ENCODE measurements around the gene ARHGDIA. TPM values are rescaled to one million over a fixed set of nuclear protein-coding genes. Genes with fewer than 3 reads are reported as not detected.

ARHGDIA gene
- total and polyA plus RNA-seq, 2 experiments from 2014 or later, result 80.7 to 295 TPM

DNA sequence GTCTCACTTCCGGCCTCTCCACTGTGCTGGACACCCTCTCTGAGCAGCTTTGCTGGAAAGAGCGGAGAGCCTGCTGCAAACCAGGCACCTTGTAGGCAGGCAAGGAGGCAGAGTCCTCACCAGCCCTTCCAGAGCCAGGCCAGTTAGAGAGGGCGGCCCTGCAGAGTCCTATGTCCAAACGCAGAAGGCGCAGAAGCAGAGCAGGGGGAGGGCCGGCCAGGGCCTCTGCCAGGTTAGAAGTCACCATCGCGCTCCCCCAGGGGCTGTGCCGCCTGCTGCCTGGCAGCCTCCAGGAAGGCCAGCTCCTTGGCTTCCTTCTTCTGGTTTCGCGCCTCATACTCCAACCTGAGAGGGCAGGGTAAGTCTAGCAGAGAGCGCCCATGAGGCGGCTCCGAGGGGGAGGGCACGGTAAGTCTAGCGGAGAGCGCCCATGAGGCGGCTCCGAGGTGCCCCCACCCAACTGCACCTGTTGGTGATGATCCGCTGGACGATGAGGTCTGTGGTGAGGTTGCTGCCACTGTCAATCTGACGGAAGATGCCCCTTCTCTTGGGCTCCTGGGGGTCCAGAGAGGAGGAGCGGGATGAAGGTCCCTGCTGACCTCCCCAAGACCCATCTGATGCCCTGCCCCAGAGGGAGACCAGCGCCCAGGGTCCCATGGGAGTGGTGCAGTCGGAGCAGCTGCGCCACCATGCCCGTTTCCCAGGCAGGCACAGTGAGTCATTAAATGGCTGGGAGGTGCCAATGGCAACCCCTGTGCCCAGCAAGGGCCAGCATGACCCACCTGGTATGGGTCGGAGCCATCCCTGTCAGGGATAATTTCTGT, 33.7 kb upstream of the ARHGDIA start:
- Histone ChIP-seq H2AFZ (no peak overlapping the region), H3K4me2 (no peak overlapping the region), H3K9me2 (replicated peaks; ENCODE audit: insufficient read depth) (no peaks in the 10 kb centered on the region), H3K36me3 (replicated peaks; ENCODE audit: insufficient read depth, low read depth) (no peaks in the 10 kb centered on the region), H4K20me1 (ENCODE audit: insufficient read depth, poor library complexity, severe bottlenecking) (peaks cover 4% of the 10 kb centered on the region), H3K27ac (no peak overlapping the region), H3K79me2 (peaks cover 15% of the 10 kb centered on the region), H3K4me3 (no peak overlapping the region), H3K4me1 (ENCODE audit: insufficient read depth) (peaks cover 16% of the 10 kb centered on the region), H3K27me3 (no peaks in the 10 kb centered on the region), H3K9me3 (ENCODE audit: low read depth) (no peaks in the 10 kb centered on the region)
- 92% methylated on average over 28 of the region's 28 CpGs for WGBS (ENCODE audit: low lambda C conversion rate, missing lambda C conversion rate)
- no peak for DNase-seq (ENCODE audit: low spot score)
- TF ChIP-seq EZH2 (IDR thresholded peaks at IDR 0.05; ENCODE audit: borderline replicate concordance), result no peak
- TF ChIP-seq, protein P1, sequence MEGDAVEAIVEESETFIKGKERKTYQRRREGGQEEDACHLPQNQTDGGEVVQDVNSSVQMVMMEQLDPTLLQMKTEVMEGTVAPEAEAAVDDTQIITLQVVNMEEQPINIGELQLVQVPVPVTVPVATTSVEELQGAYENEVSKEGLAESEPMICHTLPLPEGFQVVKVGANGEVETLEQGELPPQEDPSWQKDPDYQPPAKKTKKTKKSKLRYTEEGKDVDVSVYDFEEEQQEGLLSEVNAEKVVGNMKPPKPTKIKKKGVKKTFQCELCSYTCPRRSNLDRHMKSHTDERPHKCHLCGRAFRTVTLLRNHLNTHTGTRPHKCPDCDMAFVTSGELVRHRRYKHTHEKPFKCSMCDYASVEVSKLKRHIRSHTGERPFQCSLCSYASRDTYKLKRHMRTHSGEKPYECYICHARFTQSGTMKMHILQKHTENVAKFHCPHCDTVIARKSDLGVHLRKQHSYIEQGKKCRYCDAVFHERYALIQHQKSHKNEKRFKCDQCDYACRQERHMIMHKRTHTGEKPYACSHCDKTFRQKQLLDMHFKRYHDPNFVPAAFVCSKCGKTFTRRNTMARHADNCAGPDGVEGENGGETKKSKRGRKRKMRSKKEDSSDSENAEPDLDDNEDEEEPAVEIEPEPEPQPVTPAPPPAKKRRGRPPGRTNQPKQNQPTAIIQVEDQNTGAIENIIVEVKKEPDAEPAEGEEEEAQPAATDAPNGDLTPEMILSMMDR (IDR thresholded peaks at IDR 0.05; ENCODE audit: poor library complexity), result no peak

DNA sequence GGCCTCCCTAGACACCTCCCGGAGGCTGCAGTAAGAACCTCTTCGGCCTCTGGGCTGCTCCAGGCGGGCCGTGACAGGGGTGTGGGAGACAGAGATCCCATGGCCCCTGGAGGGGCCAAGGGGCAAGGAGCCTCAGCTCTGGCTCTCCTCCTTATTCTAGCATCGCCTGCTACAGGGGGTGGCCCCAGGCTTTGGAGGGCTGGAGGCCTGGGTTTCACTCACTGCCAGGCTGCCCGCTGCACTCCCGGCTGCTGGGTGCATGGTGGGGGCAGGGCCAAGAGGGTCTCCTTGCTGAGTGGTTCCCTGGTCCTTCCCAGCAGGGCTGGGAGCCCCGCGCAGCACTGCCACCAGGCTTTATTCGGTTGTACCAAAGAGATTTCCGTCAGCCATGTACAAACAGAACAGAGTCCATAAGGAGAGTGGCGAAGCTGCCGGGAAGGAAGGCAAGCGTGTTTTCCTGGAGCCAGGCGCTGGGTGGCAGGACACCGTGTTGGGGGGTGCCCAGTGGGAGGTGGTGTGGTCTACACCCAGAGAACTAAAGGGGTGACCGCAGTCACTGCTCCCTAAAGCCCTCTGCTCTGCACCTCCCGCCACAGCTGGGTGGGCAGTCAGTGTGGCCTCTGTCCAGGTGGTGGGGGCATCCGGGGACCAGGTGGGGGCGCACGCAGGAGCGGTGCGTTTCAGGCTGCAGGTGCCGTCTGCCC, 32.9 kb upstream of the ARHGDIA start:
- TF ChIP-seq, protein P1 (IDR thresholded peaks at IDR 0.05; ENCODE audit: poor library complexity), result no peak
- TF ChIP-seq EZH2phosphoT487 (IDR thresholded peaks at IDR 0.05; ENCODE audit: low read depth, severe bottlenecking, unreplicated experiment), result no peak
- TF ChIP-seq EZH2 (IDR thresholded peaks at IDR 0.05; ENCODE audit: borderline replicate concordance), result no peak
- DNase-seq (ENCODE audit: low spot score), result no peak
- 96% methylated on average over 24 of the region's 24 CpGs for WGBS (ENCODE audit: low lambda C conversion rate, missing lambda C conversion rate)
- Histone ChIP-seq H3K79me2 (peaks cover 7% of the 10 kb centered on the region), H3K4me3 (no peak overlapping the region), H3K36me3 (replicated peaks; ENCODE audit: insufficient read depth, low read depth) (no peaks in the 10 kb centered on the region), H4K20me1 (ENCODE audit: insufficient read depth, poor library complexity, severe bottlenecking) (peaks cover 3% of the 10 kb centered on the region), H2AFZ (no peak overlapping the region), H3K4me1 (ENCODE audit: insufficient read depth) (peaks cover 11% of the 10 kb centered on the region), H3K4me2 (no peak overlapping the region), H3K9me3 (ENCODE audit: low read depth) (no peaks in the 10 kb centered on the region), H3K9me2 (replicated peaks; ENCODE audit: insufficient read depth) (no peaks in the 10 kb centered on the region), H3K27me3 (no peaks in the 10 kb centered on the region), H3K27ac (no peak overlapping the region)

DNA sequence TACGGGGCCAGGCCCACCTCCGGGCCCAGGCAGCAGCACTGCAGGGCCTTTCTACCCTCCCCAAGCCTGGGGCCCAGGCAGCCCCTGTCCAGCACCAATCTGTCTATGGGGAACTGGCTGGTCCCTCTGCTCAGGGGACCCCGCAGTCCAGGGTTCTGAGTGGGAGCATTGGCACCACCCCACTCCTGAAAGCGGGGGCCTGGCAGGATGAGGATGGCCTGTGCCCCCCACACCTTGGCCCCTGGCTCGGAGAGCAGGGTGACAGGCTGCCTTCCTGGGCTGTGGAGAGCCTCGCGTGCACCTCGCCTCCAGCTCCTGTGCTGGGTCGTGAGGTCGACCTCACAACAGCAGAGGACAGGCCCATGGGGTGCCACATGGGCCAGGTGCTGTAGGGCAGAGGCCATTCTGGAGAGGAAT, 32.3 kb upstream of the ARHGDIA start:
- TF ChIP-seq EZH2 (IDR thresholded peaks at IDR 0.05; ENCODE audit: borderline replicate concordance), result no peak
- TF ChIP-seq, protein P1 (IDR thresholded peaks at IDR 0.05; ENCODE audit: poor library complexity), result no peak
- no peak for TF ChIP-seq EZH2phosphoT487 (IDR thresholded peaks at IDR 0.05; ENCODE audit: low read depth, severe bottlenecking, unreplicated experiment)
- Histone ChIP-seq H4K20me1 (ENCODE audit: insufficient read depth, poor library complexity, severe bottlenecking) (peaks cover 3% of the 10 kb centered on the region), H3K79me2 (peaks cover 3% of the 10 kb centered on the region), H3K4me3 (no peak overlapping the region), H2AFZ (no peak overlapping the region), H3K9me3 (ENCODE audit: low read depth) (no peaks in the 10 kb centered on the region), H3K4me1 (ENCODE audit: insufficient read depth) (peaks cover 11% of the 10 kb centered on the region), H3K4me2 (no peak overlapping the region), H3K27ac (no peak overlapping the region), H3K36me3 (replicated peaks; ENCODE audit: insufficient read depth, low read depth) (no peaks in the 10 kb centered on the region), H3K9me2 (replicated peaks; ENCODE audit: insufficient read depth) (no peaks in the 10 kb centered on the region), H3K27me3 (no peaks in the 10 kb centered on the region)
- DNase-seq (ENCODE audit: low spot score), result no peak
- 92% methylated on average over 10 of the region's 10 CpGs for WGBS (ENCODE audit: low lambda C conversion rate, missing lambda C conversion rate)

Measured in hepatocyte (in vitro differentiated cells).